ENCODE data around the gene POLE2.

- no peak for TF ChIP-seq CTCF (conservative IDR thresholded peaks at IDR 0.05 in 1 of 2, IDR thresholded peaks at IDR 0.05 in 1 of 2; ENCODE audit: low read depth in 1 of 2, low read length in 2 of 2)
- no peak for TF ChIP-seq EZH2 (IDR thresholded peaks at IDR 0.05; ENCODE audit: low read length, missing control alignments)
Observed at GRCh38 chr14:49702725-49703124, 14.7 kb upstream of the POLE2 start.
